ENCODE measurements around the gene RNF187.
A peak's percentile ranks its signal among the peaks of the same experiment; 100 is the strongest.

DNA sequence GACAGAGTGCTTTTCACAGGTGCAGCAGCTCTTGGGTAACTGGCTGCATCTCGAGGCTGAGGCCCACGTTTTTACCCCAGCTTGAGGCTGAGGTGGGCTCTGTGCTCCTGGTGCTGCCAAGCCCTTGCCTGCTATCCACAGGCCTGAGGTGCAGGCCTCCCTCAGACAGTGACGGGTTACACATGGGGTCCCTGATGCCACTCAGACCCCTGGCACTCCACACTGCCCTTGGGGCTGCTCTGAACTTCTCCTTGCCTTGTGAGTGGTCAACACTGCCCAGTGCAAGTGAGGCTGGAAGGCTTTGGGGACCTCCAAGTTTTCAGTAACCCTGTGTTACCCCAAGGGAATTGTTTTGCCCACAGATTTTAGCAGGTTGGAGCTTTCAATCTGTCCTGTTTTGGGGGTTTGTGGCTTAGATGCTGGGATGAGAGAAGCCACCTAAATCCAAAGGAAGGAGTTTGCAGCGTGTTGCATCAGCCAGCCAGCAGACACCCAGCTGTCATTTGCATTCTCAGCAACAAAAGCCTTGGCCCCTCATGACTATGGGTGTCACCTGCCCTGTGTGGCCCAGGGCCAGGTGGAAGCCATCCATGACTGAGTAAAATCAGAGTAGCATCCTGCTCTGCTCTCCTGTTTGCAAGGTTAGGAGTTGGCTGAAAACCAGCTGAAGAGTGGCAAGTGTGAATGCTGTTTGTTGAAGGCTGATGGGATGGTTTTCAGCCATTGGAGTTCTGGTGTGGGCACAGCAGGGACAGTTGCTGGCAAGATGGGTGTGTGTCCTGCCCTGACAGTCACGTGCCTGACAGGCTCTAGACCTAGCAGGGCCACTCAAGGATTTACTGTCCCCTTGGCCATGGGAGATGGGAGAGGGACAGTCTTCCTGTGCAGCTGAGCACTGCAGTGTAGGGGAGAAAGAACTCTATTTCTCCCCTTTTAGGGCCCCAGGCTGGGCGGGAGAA is 3.2 kb downstream of the RNF187 start:
- TF ChIP-seq, protein P1, sequence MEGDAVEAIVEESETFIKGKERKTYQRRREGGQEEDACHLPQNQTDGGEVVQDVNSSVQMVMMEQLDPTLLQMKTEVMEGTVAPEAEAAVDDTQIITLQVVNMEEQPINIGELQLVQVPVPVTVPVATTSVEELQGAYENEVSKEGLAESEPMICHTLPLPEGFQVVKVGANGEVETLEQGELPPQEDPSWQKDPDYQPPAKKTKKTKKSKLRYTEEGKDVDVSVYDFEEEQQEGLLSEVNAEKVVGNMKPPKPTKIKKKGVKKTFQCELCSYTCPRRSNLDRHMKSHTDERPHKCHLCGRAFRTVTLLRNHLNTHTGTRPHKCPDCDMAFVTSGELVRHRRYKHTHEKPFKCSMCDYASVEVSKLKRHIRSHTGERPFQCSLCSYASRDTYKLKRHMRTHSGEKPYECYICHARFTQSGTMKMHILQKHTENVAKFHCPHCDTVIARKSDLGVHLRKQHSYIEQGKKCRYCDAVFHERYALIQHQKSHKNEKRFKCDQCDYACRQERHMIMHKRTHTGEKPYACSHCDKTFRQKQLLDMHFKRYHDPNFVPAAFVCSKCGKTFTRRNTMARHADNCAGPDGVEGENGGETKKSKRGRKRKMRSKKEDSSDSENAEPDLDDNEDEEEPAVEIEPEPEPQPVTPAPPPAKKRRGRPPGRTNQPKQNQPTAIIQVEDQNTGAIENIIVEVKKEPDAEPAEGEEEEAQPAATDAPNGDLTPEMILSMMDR (IDR thresholded peaks at IDR 0.05 in 2 of 3, conservative IDR thresholded peaks at IDR 0.05 in 1 of 3; ENCODE audit: borderline replicate concordance in 1 of 3, insufficient read depth in 1 of 3, low read depth in 2 of 3, low read length in 2 of 3) = no peak
- TF ChIP-seq EZH2phosphoT487 (IDR thresholded peaks at IDR 0.05; ENCODE audit: borderline replicate concordance) (no peak), FOSL1 (IDR thresholded peaks at IDR 0.05; ENCODE audit: low read depth) (no peak)
- TF ChIP-seq, protein P2, sequence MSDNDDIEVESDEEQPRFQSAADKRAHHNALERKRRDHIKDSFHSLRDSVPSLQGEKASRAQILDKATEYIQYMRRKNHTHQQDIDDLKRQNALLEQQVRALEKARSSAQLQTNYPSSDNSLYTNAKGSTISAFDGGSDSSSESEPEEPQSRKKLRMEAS (IDR thresholded peaks at IDR 0.05) = peak; percentile 49
- TF ChIP-seq, protein P3, sequence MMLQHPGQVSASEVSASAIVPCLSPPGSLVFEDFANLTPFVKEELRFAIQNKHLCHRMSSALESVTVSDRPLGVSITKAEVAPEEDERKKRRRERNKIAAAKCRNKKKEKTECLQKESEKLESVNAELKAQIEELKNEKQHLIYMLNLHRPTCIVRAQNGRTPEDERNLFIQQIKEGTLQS (IDR thresholded peaks at IDR 0.05) = no peak

All from HCT116 (cell line).